Activated CD8-positive, alpha-beta memory T cell treated with anti-CD3 and anti-CD28 coated beads for 4 hours (primary cell): ENCODE measurements around the gene GPR32.
"Not testable (repeated sequence)": the region's sequence is repeated elsewhere in the genome, so short reads cannot be mapped to it uniquely, and the experiment has no call there.

Experiments used
- DNase-seq, 2 donors: peaks; one replicate each; pipeline ENCODE4 v3.0.0-alpha.2; 2020; ENCODE audit warnings: low read depth in 2 of 2

The GPR32 gene

GRCh38 chr19:50749490-50749889 is 20.8 kb upstream of the GPR32 start:
- DNase-seq = no peak

GRCh38 chr19:50750010-50750409 is 20.3 kb upstream of the GPR32 start:
- no peak for DNase-seq

GRCh38 chr19:50753879-50754278 is 16.4 kb upstream of the GPR32 start:
- no peak for DNase-seq

DNA sequence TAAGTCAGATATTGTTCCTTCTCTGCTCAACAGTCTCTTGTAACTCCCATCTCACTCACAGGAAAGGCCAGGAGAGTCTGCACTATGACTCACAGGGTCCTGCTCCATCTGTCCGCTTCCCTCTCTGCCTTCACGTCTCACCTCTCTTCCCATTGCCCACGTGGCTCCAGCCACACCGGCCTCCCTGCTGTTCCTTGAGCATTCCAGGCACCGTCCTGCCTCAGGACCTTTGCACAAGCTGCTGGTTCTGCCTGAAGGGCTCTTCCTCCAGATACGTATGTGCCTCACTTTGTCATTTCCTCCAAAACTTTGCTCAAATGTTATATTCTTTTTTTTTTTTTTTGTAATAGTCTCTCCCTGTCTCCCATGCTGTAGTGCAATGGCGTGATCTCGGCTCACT is 14.0 kb upstream of the GPR32 start:
- not testable (repeated sequence) for DNase-seq

DNA sequence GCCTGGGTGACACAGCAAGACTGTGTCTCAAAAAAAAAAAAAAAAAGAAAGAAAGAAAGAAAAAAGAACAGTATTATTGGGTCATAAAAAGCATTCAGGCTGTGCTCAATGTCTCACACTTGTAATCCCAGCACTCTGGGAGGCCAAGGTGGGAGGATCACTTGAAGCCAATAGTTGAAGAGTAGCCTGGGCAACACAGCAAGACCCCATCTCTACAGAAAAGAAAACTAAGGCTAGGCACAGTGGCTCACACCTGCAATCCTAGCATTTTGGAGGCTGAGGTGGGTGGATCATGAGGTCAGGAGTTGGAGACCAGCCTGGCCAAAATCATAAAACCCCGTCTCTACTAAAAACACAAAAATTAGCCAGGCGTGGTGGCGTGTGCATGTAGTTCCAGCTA is 12.6 kb upstream of the GPR32 start:
- not testable (repeated sequence) for DNase-seq

DNA sequence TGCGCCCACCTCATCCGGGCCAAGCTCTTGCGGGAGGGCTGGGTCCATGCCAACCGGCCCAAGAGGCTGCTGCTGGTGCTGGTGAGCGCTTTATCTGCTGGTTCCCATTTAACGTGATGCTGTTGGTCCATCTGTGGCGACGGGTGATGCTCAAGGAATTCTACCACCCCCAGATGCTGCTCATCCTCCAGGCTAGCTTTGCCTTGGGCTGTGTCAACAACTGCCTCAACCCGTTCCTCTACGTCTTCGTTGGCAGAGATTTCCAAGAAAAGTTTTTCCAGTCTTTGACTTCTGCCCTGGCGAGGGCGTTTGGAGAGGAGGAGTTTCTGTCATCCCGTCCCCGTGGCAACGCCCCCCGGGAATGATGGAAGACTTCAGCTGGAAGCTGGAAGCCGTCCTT is 11.2 kb upstream of the GPR32 start:
- not testable (repeated sequence) for DNase-seq

- no peak for DNase-seq
These were observed 10.4 kb upstream of the GPR32 start for GRCh38 chr19:50759886-50760285.

DNA sequence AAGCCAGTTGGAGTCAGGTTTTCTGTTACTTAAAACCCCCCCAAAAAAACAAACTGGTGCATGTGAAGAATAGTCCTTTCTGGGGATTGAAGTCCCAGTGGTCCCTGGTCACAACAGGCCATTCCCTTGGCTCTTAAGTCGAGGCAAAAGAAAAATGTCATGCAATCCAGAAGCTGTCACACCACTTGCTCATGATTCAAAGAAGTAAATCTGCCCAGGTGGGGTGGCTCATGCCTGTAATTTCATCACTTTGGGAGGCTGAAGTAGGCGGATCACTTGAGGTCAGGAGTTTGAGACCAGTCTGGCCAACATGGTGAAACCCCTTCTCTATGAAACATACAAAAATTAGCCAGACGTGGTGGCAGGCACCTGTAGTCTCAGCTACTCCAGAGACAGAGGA is 8.8 kb upstream of the GPR32 start:
- not testable (repeated sequence) for DNase-seq

DNA sequence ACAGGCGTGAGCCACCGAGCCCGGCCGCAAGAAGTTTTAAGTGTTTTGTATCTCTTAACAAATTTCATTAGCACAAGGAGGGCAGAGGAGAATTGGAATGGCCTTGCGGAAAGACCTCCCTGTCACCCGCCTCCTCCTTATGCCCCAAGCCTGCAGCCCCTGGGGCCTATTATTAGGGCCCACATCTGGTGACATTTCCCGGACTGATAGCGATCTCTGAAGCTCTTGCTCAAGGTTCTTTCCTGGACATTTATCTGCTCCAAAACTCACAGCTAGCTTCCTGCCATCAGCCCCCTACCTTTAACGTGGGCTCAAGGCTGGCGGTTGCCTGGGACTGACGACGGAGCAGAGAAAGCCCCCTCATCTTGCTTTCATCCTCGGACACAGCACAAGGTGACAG is 6.7 kb upstream of the GPR32 start:
- not testable (repeated sequence) for DNase-seq

GRCh38 chr19:50764409-50764808 is 5.9 kb upstream of the GPR32 start:
- DNase-seq = no peak

- not testable (repeated sequence) for DNase-seq
These were observed 3.5 kb upstream of the GPR32 start for GRCh38 chr19:50766746-50767145.

GRCh38 chr19:50767263-50767662 is 3.0 kb upstream of the GPR32 start:
- not testable (repeated sequence) for DNase-seq

DNA sequence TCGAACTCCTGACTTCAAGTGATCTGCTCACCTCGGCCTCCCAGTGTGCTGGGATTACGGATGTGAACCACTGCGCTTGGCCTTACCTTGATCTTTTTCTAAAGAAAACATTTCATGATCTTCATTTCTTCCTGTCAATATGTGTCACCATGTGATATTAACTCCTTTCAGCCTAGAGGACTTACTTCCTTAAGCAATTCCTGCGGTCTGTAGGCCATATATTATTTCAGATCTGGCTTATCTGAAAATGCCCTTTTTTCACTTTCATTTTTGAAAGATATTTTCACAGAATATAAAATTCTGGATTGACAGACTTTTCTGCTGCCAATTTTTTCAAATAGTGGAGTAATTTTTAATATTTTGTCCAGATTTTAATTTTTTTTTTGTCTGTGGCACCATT is 2.0 kb upstream of the GPR32 start:
- DNase-seq = no peak

GRCh38 chr19:50770888-50771287 is 624 bp downstream of the GPR32 start:
- no peak for DNase-seq

- no peak for DNase-seq
These were observed 2.2 kb downstream of the GPR32 start for GRCh38 chr19:50772476-50772875.

GRCh38 chr19:50772912-50773311 is 2.6 kb downstream of the GPR32 start:
- not testable (repeated sequence) for DNase-seq

GRCh38 chr19:50773454-50773853 is 3.2 kb downstream of the GPR32 start:
- DNase-seq = not testable (repeated sequence)

DNA sequence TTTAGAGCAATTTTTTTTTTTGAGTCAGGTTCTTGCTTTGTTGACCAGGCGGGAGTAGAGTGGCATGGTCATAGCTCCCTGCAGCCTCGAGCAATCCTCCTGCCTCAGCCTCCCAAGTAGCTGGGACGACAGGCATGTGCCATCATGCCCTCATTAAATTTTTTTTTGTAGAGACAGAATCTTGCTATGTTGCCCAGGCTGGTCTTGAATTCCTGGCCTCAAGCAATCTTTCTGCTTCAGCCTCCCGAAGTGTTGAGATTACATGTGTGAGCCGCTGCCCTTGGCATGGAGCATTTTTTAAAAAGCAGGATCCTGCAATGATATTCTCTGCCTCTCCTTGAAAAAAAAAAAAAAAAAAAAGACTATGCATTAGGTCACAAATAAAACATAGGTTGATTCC is 5.9 kb downstream of the GPR32 start:
- no peak for DNase-seq

GRCh38 chr19:50777261-50777660 is 7.0 kb downstream of the GPR32 start:
- DNase-seq = no peak

DNA sequence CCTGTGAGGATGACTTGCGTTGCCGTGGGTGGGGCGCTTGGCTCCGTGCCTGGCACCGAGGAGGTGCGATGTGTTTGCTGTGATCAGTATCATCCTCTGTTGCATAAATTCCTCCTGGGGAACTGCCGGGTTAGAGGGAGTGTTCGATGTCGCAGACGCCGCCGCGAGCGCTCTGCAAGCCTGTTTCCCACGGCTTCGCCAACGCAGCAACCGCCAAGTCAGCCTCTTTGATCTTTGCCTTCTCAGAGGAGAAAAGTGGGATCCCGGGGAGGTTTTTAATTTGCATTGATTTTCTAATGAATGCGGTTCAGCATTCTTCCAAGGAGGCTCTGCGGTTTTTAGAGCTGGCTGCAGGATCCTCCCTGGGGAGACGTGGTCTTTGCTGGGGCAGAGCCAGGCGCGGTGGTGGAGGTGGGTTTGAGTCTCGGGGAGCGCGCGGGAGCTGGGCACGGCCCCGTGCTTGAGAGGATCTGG is 7.6 kb downstream of the GPR32 start:
- DNase-seq = no peak

GRCh38 chr19:50778906-50779430 is 8.7 kb downstream of the GPR32 start:
- DNase-seq = no peak

DNA sequence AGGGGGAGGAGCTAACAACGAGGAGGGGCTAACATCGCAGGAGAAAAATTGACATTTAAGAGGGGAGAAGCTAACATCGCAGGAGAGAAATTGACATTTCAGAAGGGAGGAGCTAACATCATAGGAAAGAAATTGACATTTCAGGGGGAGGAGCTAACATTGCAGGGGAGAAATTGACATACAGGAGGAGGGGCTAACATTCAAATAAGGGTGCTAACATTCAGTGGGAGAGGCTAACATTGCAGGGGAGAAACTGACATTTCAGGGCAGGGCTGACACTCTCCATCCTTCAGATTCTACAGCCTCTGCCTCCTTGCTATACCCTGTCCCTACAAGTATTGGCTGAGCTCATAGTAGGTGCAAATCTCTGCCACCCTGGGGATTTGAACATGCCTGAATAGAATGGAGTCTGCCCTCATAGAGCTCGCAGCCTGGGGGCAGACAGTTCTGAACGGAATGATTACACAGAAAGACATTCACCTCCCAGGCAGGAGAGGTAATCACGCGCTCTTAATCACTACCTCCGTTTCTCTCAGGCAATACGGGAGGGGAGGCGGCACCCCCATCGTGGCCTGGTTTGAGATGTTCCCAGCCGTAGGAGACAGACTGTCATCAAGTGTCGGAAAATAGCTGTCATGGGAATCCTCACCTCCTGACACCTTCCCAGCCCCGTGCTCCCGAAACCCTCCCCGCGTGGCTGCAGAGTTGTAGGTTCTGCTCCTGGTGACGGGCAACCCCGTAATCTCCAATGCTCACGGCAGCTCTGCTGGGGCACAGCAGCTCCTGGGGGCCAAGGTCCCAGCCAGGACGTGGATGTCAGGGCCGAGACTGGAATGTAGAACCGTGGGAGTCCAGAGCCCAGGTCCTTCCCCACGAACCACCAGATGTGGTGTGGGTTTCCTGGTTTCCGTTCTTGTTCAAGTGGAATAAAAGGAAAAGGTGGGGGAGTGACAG is 9.5 kb downstream of the GPR32 start:
- DNase-seq = no peak

DNA sequence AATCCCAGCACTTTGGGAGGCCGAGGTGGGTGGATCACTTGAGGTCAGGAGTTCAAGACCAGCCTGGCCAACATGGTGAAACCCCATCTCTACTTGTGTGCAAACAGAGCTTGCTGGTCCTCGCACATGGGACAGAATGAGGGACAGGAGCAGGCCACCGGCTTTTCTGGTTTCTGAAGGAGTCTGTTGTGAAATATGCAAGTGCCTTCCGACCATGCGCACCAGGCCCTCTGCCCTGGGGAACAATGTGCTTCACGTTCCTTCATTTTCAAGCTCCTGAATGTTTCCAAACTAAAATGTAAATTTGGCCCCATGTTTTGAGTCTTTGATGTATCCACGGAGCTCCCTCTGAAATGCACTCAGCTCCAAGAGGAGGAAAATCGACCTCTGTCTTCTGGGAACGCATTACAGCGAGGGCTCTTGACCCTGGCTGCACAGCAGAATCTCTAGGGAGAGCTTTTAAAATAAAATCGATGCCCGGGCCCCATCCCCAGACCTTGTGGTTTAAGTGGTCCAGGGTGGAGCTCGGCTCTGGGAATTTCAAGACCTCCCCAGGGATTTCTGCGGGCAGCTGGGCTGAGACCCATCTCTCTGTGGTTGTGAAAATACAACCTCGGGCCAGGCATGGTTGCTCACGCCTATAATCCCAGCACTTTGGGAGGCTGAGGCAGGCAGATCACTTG is 10.6 kb downstream of the GPR32 start:
- DNase-seq = no peak
